Mucosa of stomach (tissue), 1 donor: ENCODE data around the gene ADISSP.

Experiments
- H3K27me3 ChIP-seq: one replicate; pipeline ENCODE4 v1.7.0; 2013; ENCODE audit warnings: mild to moderate bottlenecking, low read length; ENCODE audit not compliant: control insufficient read depth, insufficient read depth
- H3K36me3 ChIP-seq: one replicate; pipeline ENCODE4 v1.7.0; 2013; ENCODE audit warnings: low read length; ENCODE audit not compliant: control insufficient read depth, insufficient read depth
- H3K4me1 ChIP-seq: one replicate; pipeline ENCODE4 v1.7.0; 2013; ENCODE audit warnings: mild to moderate bottlenecking, low read length; ENCODE audit not compliant: control insufficient read depth, insufficient read depth
- H3K4me3 ChIP-seq: one replicate; pipeline ENCODE4 v1.7.0; 2013; ENCODE audit warnings: low read length
- H3K9ac ChIP-seq: one replicate; pipeline ENCODE4 v1.7.0; 2013; ENCODE audit warnings: mild to moderate bottlenecking, low read length, moderate library complexity
- H3K9me3 ChIP-seq: one replicate; pipeline ENCODE4 v1.7.0; 2013; ENCODE audit warnings: mild to moderate bottlenecking, low read length, moderate library complexity; ENCODE audit not compliant: control insufficient read depth
- donor health status: Pancreatic carcinoma.

ADISSP gene

GRCh38 chr20:3784216-3784853, 16.8 kb upstream of the ADISSP start:
- Histone ChIP-seq H3K36me3 (no peaks in the 10 kb centered on the region), H3K27me3 (peaks cover 4% of the 10 kb centered on the region), H3K9me3 (no peaks in the 10 kb centered on the region), H3K4me3 (no peak overlapping the region), H3K4me1 (peaks cover 42% of the 10 kb centered on the region), H3K9ac (no peak overlapping the region)

GRCh38 chr20:3783511-3784195, 16.1 kb upstream of the ADISSP start:
- H3K9me3 ChIP-seq, result no peaks in the 10 kb centered on the region
- H3K4me1 ChIP-seq, result peaks cover 39% of the 10 kb centered on the region
- peaks cover 11% of the 10 kb centered on the region for H3K27me3 ChIP-seq
- no peaks in the 10 kb centered on the region for H3K36me3 ChIP-seq
- no peak overlapping the region for H3K9ac ChIP-seq
- no peak overlapping the region for H3K4me3 ChIP-seq

- no peaks in the 10 kb centered on the region for H3K9me3 ChIP-seq
- H3K4me3 ChIP-seq, result no peak overlapping the region
- no peaks in the 10 kb centered on the region for H3K36me3 ChIP-seq
- no peak overlapping the region for H3K9ac ChIP-seq
- H3K4me1 ChIP-seq, result peaks cover 42% of the 10 kb centered on the region
- H3K27me3 ChIP-seq, result peaks cover 17% of the 10 kb centered on the region
These were observed 15.5 kb upstream of the ADISSP start for GRCh38 chr20:3783068-3783489.

GRCh38 chr20:3782597-3782996, 15.0 kb upstream of the ADISSP start:
- Histone ChIP-seq H3K4me1 (peaks cover 47% of the 10 kb centered on the region), H3K9ac (no peak overlapping the region), H3K27me3 (peaks cover 22% of the 10 kb centered on the region), H3K4me3 (no peak overlapping the region), H3K36me3 (no peaks in the 10 kb centered on the region), H3K9me3 (no peaks in the 10 kb centered on the region)

- Histone ChIP-seq H3K27me3 (peaks cover 28% of the 10 kb centered on the region), H3K36me3 (no peaks in the 10 kb centered on the region), H3K9me3 (no peaks in the 10 kb centered on the region), H3K4me3 (no peak within 1 kb of the TSS), H3K9ac (no peak within 1 kb of the TSS), H3K4me1 (peaks cover 47% of the 10 kb centered on the region)
These were observed 13.8 kb upstream of the ADISSP start, which contains the start of gene SPEF1 for GRCh38 chr20:3781153-3781910. SPEF1 (minus strand) TSS chr20:3781448; CDS start chr20:3781287, 161 bp downstream.

GRCh38 chr20:3778976-3779375, 11.4 kb upstream of the ADISSP start:
- Histone ChIP-seq H3K9ac (no peak overlapping the region), H3K36me3 (no peaks in the 10 kb centered on the region), H3K4me1 (peaks cover 32% of the 10 kb centered on the region), H3K27me3 (peaks cover 28% of the 10 kb centered on the region), H3K9me3 (no peaks in the 10 kb centered on the region), H3K4me3 (no peak overlapping the region)

GRCh38 chr20:3777716-3778629, 10.4 kb upstream of the ADISSP start:
- no peaks in the 10 kb centered on the region for H3K9me3 ChIP-seq
- H3K27me3 ChIP-seq, result peaks cover 28% of the 10 kb centered on the region
- peak overlapping the region; percentile 54 for H3K9ac ChIP-seq
- H3K4me3 ChIP-seq, result peak overlapping the region; percentile 49
- H3K4me1 ChIP-seq, result peaks cover 22% of the 10 kb centered on the region
- no peaks in the 10 kb centered on the region for H3K36me3 ChIP-seq

- no peaks in the 10 kb centered on the region for H3K9me3 ChIP-seq
- peak overlapping the region; percentile 54 for H3K9ac ChIP-seq
- H3K36me3 ChIP-seq, result no peaks in the 10 kb centered on the region
- H3K4me1 ChIP-seq, result peaks cover 22% of the 10 kb centered on the region
- H3K27me3 ChIP-seq, result peaks cover 28% of the 10 kb centered on the region
- H3K4me3 ChIP-seq, result peak overlapping the region; percentile 49
These were observed 9.8 kb upstream of the ADISSP start for GRCh38 chr20:3777381-3777715.

GRCh38 chr20:3775457-3776108, 8.0 kb upstream of the ADISSP start:
- peaks cover 28% of the 10 kb centered on the region for H3K27me3 ChIP-seq
- no peak overlapping the region for H3K9ac ChIP-seq
- no peaks in the 10 kb centered on the region for H3K36me3 ChIP-seq
- H3K4me1 ChIP-seq, result peaks cover 18% of the 10 kb centered on the region
- no peaks in the 10 kb centered on the region for H3K9me3 ChIP-seq
- H3K4me3 ChIP-seq, result no peak overlapping the region

GRCh38 chr20:3771552-3772058, 4.1 kb upstream of the ADISSP start:
- H3K9me3 ChIP-seq, result no peaks in the 10 kb centered on the region
- H3K4me3 ChIP-seq, result no peak overlapping the region
- H3K27me3 ChIP-seq, result no peaks in the 10 kb centered on the region
- H3K4me1 ChIP-seq, result peaks cover 17% of the 10 kb centered on the region
- no peak overlapping the region for H3K9ac ChIP-seq
- H3K36me3 ChIP-seq, result no peaks in the 10 kb centered on the region
